Progenitor cell of endocrine pancreas (in vitro differentiated cells): ENCODE results near the gene VWA5B2. TPM values are rescaled to one million over a fixed set of nuclear protein-coding genes. Genes with fewer than 3 reads are reported as not detected.
A peak's percentile ranks its signal among the peaks of the same experiment; 100 is the strongest.
"Not testable (repeated sequence)": the region's sequence is repeated elsewhere in the genome, so short reads cannot be mapped to it uniquely, and the experiment has no call there.

Experiments
- DNase-seq: peaks from one replicate; pipeline ENCODE4 v3.0.0; 2021; ENCODE audit warnings: low spot score; ENCODE audit not compliant: unreplicated experiment
- H3K27ac Mint-ChIP-seq: 2 replicates; pipeline ENCODE4 v1.8.0; 2021; ENCODE audit warnings: mild to moderate bottlenecking, moderate library complexity, mixed read lengths
- H3K27me3 Mint-ChIP-seq: 2 replicates; pipeline ENCODE4 v1.8.0; 2021; ENCODE audit warnings: mixed read lengths
- H3K36me3 Mint-ChIP-seq: 2 replicates; pipeline ENCODE4 v1.8.0; 2022; ENCODE audit warnings: mixed read lengths; ENCODE audit not compliant: insufficient read depth
- H3K4me1 Mint-ChIP-seq: 2 replicates; pipeline ENCODE4 v1.8.0; 2021; ENCODE audit warnings: low read depth, mixed read lengths
- H3K4me3 Mint-ChIP-seq: 2 replicates; pipeline ENCODE4 v1.8.0; 2021; ENCODE audit warnings: low read depth, mild to moderate bottlenecking, moderate library complexity, mixed read lengths
- H3K9me3 Mint-ChIP-seq: 2 replicates; pipeline ENCODE4 v1.8.0; 2021; ENCODE audit warnings: low read depth, mixed read lengths
- total RNA-seq: library from RNA; stranded (reverse); gene quantifications from 2 replicates; pipeline ENCODE4 v1.2.1, GENCODE V29; 2021
- TF ChIP-seq, protein P1 (sequence below): fragments of 200-600 bp; sonication (generic); IDR thresholded peaks from one replicate; pipeline ENCODE4 v1.5.0; 2021; ENCODE audit warnings: antibody characterized with exemption, mild to moderate bottlenecking; ENCODE audit not compliant: unreplicated experiment

The VWA5B2 gene
- total RNA-seq, 1 donor from 2014 or later, result 71.5 TPM

DNA sequence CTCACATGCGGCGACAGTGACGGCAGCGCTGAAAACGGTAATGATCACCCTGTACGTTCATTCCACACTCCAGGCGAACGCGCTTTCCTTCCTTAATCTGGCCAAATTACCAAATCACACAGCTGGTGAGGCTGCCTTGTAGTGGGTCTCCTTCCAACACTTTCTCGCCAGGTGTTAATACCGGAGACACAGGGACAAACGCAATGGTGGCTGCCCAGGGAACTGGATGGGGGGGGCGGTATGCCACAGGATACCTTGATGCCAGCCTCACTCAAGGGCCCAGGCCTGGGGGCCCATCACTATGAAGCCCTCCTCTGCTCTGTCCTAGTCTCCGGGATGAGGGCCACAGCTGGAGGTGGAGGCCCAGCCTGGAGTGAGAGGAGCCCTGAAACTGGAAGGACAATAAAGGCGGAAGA, 33.4 kb downstream of the VWA5B2 start:
- peaks cover 69% of the 10 kb centered on the region for H3K27me3 Mint-ChIP-seq
- H3K4me3 Mint-ChIP-seq, result peak overlapping the region; percentile 33
- DNase-seq, result no peak

DNA sequence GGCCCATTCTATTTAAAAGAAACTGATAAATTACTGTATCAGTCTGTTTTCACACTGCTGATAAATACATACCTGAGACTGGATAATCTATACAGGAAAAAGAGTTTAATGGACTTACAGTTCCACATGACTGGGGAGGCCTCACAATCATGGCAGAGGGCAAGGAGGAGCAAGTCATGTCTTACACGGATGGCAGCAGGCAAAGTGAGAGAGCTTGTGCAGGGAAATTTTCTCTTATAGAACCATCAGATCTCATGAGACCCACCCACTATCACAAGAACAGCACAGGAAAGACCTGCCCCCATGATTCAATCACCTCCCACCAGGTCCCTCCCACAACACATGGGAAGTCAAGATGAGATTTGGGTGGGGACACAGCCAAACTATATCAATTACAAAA, 37.9 kb downstream of the VWA5B2 start:
- not testable (repeated sequence) for H3K27ac Mint-ChIP-seq, DNase-seq, H3K9me3 Mint-ChIP-seq, H3K36me3 Mint-ChIP-seq, H3K4me1 Mint-ChIP-seq, H3K4me3 Mint-ChIP-seq
- peaks cover 49% of the 10 kb centered on the region for H3K27me3 Mint-ChIP-seq

More for the DNA sequence above, 33.4 kb downstream of the VWA5B2 start:
- no peak overlapping the region for H3K27ac Mint-ChIP-seq
- peaks cover 13% of the 10 kb centered on the region for H3K4me1 Mint-ChIP-seq
- H3K9me3 Mint-ChIP-seq, result peaks cover 5% of the 10 kb centered on the region
- H3K36me3 Mint-ChIP-seq, result peaks cover 8% of the 10 kb centered on the region
- TF ChIP-seq, protein P1, sequence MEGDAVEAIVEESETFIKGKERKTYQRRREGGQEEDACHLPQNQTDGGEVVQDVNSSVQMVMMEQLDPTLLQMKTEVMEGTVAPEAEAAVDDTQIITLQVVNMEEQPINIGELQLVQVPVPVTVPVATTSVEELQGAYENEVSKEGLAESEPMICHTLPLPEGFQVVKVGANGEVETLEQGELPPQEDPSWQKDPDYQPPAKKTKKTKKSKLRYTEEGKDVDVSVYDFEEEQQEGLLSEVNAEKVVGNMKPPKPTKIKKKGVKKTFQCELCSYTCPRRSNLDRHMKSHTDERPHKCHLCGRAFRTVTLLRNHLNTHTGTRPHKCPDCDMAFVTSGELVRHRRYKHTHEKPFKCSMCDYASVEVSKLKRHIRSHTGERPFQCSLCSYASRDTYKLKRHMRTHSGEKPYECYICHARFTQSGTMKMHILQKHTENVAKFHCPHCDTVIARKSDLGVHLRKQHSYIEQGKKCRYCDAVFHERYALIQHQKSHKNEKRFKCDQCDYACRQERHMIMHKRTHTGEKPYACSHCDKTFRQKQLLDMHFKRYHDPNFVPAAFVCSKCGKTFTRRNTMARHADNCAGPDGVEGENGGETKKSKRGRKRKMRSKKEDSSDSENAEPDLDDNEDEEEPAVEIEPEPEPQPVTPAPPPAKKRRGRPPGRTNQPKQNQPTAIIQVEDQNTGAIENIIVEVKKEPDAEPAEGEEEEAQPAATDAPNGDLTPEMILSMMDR, result no peak

DNA sequence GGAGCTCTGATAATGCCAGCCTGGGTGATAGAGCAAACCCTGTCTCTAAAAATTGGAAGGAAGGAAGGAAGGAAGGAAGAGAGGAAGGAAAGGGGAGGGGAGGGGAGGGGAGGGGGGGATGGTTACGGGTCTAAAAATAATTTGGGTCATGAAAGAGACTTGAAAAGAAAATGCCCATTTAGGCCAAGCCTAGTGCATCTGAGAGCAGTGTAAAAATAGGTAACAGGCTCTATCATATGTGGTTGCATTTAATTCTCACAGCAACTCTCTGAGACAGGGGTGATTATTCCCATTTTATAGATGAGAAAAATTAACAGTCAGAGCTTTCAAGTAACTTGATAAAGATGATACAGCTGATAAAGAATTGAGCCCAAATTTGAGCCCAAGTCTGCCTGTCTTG, 42.9 kb downstream of the VWA5B2 start:
- no peak overlapping the region for H3K4me3 Mint-ChIP-seq
- H3K4me1 Mint-ChIP-seq, result peaks cover 2% of the 10 kb centered on the region
- peaks cover 2% of the 10 kb centered on the region for H3K9me3 Mint-ChIP-seq
- peaks cover 45% of the 10 kb centered on the region for H3K27me3 Mint-ChIP-seq
- no peak for DNase-seq
- no peak overlapping the region for H3K27ac Mint-ChIP-seq
- TF ChIP-seq, protein P1, result no peak
- no peaks in the 10 kb centered on the region for H3K36me3 Mint-ChIP-seq

DNA sequence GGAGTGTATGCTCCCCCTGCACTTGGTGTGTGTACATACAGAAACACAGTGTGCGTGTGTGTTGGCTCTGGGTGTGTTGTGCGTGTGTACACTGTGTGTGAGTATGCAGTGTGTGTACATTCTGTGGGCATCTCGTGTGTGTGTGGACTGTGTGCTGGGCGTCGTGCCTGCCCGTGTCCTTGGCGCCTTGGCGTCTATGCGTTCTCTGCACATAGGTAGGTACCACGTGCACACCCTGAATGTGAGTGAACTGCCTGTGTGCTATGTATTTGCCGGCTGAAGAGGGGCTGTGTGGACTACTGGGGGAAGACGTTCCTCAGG, 46.0 kb downstream of the VWA5B2 start:
- Mint-ChIP-seq H3K27ac (no peak overlapping the region), H3K36me3 (no peaks in the 10 kb centered on the region), H3K9me3 (no peaks in the 10 kb centered on the region), H3K4me3 (peak overlapping the region; percentile 9), H3K27me3 (peaks cover 56% of the 10 kb centered on the region), H3K4me1 (peaks cover 2% of the 10 kb centered on the region)
- no peak for DNase-seq
- TF ChIP-seq, protein P1, result no peak

DNA sequence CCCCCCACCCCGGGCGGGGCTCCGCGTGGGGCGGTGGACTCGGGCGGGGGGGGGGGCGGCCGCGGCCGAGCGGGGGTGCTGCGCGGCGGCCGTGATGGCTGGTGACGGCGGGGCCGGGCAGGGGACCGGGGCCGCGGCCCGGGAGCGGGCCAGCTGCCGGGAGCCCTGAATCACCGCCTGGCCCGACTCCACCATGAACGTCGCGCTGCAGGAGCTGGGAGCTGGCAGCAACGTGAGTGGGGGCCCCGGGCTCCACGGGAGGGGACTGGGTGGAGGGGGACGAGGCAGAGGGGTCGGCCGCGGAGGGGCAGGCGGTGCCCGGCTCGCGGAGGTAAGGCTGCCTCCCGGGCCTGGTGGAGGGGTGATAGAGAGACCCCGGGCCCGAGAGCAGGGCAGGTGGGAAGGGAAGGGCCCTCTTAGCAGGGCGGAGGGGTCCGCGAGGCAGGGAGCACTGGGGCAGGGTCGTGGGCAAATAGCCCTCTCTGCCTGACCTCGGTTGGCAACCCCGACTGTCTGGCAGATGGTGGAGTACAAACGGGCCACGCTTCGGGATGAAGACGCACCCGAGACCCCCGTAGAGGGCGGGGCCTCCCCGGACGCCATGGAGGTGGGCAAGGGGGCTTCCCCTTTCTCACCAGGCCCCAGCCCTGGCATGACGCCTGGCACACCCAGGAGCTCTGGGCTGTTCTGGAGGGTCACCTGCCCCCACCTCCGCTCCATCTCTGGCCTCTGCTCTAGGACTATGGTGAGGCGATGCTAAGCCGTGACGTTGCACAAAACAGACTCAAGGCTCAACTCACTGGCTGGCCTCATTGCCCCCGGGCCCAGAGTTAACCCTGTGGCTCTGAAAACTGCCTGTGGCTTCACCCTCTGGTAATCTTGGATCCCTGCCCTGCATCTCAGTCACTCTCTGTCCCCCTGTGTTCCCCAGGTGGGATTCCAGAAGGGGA, 46.9 kb downstream of the VWA5B2 start, which contains the start of gene ECE2:
Gene ECE2, plus strand, starts transcription at position 62 of the 950 bp plus-strand sequence. Its CDS starts 132 bp downstream, at position 194.
- Mint-ChIP-seq H3K4me1 (peaks cover 2% of the 10 kb centered on the region), H3K9me3 (no peaks in the 10 kb centered on the region), H3K4me3 (peak within 1 kb of the TSS; percentile 9), H3K27ac (no peak within 1 kb of the TSS), H3K27me3 (peaks cover 59% of the 10 kb centered on the region), H3K36me3 (no peaks in the 10 kb centered on the region)
- no peak for DNase-seq
- TF ChIP-seq, protein P1, result no peak
